SK-N-SH (cell line): ENCODE results near the gene NT5C1A.

Experiments
- CTCF ChIP-seq: fragments of 200-600 bp; sonication (generic); IDR thresholded peaks from 2 replicates; pipeline ENCODE4 v1.6.1; 2017; ENCODE audit warnings: antibody characterized with exemption, mild to moderate bottlenecking, moderate library complexity
- EP300 ChIP-seq, 2 experiments: IDR thresholded peaks; 2 replicates each; pipeline versions ENCODE4 v1.4.0 to v1.6.1; 2012; ENCODE audit warnings: borderline replicate concordance in 1 of 2, low read depth in 1 of 2, low read length in 1 of 2
- FOXM1 ChIP-seq: IDR thresholded peaks from 2 replicates; pipeline ENCODE4 v1.4.0; 2012; ENCODE audit warnings: low read depth, mild to moderate bottlenecking
- MAX ChIP-seq: IDR thresholded peaks from 2 replicates; pipeline ENCODE4 v1.4.0; 2012; ENCODE audit warnings: low read depth
- ZBTB33 ChIP-seq: IDR thresholded peaks from 2 replicates; pipeline ENCODE4 v1.4.0; 2012; ENCODE audit warnings: low read depth, borderline replicate concordance

GRCh38 chr1:39681294-39681693 is 9.4 kb upstream of the NT5C1A start:
- TF ChIP-seq FOXM1: no peak
- TF ChIP-seq EP300 (IDR thresholded peaks at IDR 0.05; ENCODE audit: borderline replicate concordance in 1 of 2, low read depth in 1 of 2, low read length in 1 of 2): no peak
- no peak for TF ChIP-seq MAX
- TF ChIP-seq CTCF: no peak
- TF ChIP-seq ZBTB33: no peak
